GM23248 (cell line): Measurements from ENCODE around the gene SGPP2.

Experiments
- EZH2 ChIP-seq: fragments of 200-600 bp; sonication (generic); IDR thresholded peaks from 2 replicates; pipeline ENCODE4 v1.6.1; 2018; ENCODE audit warnings: antibody characterized with exemption, mild to moderate bottlenecking; ENCODE audit not compliant: insufficient read depth, poor library complexity, severe bottlenecking
- EZH2phosphoT487 ChIP-seq: fragments of 200-600 bp; sonication (generic); IDR thresholded peaks from 2 replicates; pipeline ENCODE4 v1.6.1; 2018; ENCODE audit warnings: antibody characterized with exemption, moderate library complexity, mild to moderate bottlenecking, low read depth; ENCODE audit not compliant: insufficient read depth

GRCh38 chr2:222383255-222383654 lies 41.1 kb upstream of the SGPP2 start:
- no peak for TF ChIP-seq EZH2
- TF ChIP-seq EZH2phosphoT487 = no peak
